IPS-NIHi7 (cell line): ENCODE data around the gene BICD2.
"Not testable (repeated sequence)": the region's sequence is repeated elsewhere in the genome, so short reads cannot be mapped to it uniquely, and the experiment has no call there.

Experiments
- DNase-seq: peaks from one replicate; pipeline ENCODE4 v3.0.0; 2012; ENCODE audit warnings: mixed read lengths; ENCODE audit errors: extremely low spot score

Gene BICD2

DNA sequence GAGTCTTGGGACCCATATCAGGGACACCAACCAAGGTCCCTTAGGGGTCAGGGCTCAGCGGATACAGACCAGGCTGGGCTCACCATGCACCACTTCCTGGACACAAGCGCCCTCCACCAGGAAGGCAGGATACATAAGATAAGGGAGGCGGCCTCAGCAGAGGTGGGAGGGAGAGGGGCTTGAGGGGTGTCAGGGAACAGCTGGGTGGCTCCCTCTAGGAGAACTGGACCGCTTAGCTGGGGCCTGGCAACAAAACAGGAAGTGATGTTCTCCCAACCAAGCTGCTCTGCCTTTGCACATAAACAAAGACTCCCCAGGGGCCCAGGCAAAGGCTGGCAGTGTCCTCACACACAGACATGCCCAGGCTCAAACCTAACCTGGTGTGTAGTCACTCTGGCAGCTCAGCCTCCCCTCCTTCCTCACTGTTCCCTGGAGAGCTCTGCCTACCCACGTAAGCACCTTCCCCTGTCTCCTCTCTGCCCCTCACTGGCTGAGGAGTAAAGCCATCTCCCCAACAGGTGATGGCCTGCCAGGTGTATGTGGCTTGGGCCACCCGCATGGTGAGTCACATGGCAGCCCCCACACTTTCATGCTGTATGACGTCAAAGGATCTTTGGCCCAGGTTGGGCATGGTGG lies 5.8 kb upstream of the BICD2 start:
- peak; percentile 40 for DNase-seq

DNA sequence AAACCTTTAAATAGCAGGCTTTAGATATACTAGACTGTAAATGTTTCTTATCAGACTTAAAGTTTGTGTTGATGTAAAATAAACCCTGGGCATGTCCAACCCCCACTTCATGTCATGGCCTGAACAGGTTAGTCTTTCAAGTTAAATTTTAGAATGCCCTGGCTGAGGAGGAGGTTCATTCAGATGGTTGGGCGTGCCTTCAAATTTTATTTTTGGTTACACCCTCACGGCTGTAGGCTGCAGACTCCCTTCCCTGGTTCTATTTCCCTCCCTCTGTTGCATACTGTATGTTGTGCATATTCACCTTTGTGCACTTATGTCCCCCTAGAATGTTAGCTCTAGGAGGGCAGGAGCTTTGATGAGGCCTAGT lies 5.3 kb upstream of the BICD2 start:
- DNase-seq = no peak

DNA sequence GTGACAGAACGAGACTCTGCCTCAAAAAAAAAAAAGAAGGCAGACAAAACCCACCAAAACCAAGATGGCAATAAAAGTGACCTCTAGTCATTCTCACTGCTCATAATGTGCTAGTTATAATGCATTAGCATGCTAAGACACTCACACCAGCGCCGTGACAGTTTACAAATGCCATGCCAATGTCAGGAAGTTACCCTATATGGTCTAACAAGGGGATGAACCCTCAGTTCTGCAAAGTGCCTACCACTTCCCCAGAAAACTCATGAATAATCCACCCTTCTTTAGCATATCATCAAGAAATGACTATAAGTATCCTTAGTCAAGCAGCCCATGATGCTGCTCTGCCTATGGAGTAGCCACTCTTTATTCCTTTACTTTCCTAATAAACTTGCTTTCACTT lies 4.7 kb upstream of the BICD2 start:
- no peak for DNase-seq

DNA sequence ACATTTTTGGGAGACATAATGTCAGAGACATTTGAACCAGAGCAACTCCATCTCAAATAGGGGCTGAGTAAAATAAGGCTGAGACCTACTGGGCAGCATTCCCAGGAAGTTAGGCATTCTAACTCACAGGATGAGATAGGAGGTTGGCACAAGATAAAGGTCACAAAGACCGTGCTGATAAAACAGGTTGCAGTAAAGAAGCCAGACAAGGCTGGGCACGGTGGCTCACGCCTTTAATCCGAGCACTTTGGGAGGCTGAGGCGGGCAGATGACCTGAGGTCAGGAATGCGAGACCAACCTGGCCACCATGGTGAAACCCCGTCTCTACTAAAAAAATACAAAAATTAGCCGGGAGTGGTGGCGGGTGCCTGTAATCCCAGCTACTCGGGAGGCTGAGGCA lies 4.2 kb upstream of the BICD2 start:
- DNase-seq = not testable (repeated sequence)

DNA sequence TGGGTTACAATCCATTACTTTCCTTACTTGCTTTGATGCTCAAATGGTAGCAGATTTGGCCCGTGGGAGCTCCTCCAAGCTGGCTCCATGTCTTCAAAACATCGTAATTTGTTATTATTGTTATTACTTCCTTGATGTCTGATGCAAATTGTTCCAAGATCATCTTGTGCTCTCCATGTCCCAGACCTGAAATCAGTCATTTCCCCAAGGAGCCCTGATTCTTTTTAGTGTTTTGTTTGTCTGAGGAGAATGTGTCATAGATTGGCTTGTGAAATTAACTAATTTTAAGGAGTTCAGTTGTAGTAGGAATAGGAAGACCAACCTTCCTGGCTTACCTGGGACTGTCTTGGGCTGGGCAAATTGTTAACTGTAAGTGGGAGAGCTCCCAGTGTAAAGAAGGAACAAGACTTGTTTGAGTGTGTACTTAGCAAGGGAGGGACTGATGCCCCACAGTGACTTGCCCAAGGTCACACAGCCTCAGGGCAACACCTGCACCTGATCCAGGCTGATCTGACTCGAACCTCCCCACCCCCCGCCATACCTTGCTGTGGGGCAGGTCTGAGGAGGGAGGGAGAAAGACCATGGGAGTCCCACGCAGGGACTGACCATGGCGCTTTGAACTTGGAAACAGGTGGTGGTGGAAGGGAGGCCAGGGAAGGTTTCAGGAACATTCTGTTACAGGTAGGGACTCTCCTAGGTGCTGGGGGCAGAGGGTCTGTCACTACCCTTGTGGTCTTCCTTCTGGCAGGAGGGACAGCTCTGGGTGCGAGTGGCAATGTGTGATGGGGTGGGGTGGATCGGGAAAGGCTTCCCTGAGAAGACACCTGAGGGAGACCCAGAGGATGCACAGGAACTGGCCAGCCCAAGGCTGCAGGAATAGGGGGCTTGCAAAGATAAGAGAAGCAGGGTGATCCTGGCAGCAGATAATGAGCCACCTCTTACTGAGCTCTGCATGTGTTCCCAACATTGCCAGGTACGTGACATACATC lies 2.7 kb upstream of the BICD2 start:
- DNase-seq = no peak

DNA sequence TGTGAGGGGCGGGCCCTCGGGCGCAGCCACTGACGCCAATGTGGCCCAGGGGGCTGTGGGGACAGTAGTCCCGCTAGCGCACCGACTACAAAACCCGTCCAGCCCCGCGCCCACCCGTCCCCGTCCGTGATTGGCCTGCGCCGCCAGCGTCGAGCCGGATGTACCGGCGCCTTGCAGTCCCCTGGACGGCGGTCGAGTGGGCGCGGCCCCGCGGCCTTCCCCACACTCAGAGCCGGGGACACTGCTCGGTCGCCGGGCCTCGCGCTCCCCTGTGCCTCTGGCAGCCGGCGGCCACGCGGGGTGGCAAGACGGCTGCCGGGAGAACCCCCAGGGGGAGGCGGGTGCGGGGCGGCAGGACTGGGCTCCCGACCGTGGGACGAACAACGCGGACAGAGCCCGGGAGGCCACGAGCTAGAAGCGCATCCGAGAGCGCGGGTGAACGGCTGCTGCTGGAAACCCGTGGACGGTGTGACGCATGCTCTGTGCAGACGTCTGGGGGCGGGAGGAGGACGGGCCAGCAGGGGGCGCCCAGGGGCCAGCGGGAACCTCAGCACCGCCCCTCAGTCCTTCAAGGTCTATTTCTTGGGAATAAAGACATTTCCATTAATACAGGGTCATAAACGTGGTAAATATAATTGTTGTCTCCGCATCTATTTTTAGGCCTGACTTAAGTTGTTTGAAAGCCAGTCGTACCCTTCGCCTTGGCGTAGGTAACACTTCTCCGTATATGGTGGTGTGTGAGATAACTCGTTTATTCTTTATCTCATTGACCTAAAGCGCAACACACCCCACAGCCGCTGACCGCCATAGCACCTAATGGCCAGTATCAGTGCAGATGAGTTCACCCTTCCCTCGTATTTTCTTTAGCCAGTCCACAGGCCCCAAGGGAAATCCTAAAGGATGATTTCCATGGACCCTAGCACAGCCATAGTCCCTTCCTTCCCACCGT lies 629 bp upstream of the BICD2 start:
- DNase-seq = peak; percentile 99

DNA sequence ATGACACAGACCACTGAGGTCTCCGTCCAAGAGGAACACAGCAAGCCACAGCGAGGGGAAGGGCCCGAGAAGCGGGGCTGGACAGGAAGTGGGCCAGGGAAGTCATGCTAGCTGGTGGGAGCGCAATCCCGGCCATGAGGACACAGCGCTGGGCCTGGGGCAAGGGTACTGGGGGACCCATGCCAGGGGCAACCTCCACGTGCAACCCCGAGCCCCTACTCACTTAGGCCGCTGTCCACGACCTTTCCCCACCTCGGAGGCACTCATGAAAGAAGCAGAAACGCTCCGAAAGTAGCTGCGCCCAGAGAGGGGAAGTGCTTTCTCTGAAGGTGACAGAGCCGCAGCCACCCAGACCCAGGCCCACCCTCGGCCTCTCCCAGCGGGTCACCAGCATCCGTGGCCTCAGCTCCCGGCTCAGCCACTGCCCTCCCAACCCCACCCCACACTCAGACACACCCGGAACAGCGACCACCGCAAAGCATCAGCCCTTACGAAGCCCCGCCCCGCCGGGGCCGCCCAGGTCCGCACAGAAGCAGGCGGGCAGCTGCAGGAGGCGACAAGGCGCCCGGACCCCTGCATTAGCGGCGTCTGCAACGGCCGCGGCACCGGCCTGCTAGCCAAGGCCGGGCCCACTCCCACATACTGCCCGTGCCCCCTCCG lies 782 bp downstream of the BICD2 start:
- peak; percentile 58 for DNase-seq

DNA sequence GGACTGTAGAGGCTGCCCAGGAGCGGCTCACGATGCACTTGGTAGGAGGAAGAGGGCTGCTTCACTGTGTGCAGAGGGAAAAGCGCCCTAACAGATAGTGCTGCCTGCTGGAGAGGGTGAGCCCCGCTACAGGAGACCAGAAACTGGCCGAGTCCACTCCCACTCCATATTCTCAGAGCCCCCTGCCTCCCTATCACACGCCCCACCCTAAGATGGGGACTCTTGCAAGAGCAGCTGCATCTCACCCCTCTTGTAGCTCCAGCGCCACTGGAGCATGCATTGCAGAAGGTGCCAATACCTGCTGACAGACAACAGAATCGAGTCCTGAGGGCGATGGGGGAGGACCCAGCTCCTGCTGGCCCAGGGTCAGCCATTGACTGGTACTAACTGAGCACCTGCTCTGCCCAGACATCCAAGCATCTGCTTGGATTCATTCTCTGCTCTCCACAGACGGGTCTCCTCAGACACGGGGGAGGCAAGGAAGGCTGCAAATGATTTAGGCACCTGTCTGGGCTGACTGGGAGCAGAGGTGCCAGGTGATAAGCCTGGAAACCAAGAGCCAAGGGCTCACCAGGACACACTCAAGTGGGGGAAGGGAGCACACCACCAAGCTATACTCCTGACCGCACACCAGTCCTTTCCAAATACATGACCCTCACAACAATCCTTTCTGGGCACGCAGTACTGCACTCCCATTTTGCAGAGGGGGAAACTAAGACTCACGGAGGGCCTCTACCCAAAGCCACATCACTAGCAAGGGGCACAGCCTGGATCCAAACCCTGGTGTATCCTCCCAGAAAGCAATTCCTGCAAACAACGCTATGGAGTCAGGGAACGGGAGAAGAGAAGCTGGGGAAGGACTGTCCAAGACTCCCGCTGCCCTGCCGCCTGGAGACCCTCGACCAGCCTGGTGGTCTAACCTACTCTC lies 1.6 kb downstream of the BICD2 start:
- DNase-seq = no peak

DNA sequence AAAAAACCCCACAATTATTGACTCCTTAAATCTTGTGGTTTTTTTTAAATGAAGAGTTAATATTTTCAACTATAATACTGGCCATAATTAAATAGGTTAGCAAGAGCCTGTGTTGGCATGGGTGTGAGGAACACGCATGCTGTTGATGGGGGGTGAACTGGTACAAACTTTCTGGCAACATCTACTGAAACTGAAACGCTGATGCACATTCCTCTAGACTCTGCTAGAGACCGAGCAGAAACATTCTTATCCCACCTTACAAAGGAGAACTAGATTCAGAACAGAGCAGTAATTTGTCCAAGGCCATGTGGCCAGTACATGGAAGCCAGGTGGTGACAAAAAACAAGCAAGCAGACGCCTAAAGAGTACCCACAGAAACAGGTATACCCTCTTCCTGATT lies 2.4 kb downstream of the BICD2 start:
- no peak for DNase-seq

DNA sequence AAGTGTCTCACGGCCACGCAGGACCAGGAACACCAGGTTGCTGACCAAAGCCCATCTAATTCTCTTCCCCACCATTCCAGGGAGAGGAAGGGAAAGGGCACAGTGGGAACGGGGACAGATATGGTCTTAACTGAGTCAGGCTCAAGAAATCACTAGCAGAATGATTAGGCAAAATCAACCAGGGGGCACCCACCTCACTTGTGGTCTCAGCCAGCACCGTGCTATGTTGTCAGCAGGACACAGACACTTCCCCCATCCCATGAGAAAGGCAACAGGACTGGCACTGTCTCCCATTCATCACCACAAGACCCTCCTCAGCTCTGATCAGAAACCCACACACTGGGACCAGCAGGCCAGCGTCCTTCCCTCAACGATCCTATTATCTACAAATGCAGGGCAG lies 2.9 kb downstream of the BICD2 start:
- DNase-seq = no peak

DNA sequence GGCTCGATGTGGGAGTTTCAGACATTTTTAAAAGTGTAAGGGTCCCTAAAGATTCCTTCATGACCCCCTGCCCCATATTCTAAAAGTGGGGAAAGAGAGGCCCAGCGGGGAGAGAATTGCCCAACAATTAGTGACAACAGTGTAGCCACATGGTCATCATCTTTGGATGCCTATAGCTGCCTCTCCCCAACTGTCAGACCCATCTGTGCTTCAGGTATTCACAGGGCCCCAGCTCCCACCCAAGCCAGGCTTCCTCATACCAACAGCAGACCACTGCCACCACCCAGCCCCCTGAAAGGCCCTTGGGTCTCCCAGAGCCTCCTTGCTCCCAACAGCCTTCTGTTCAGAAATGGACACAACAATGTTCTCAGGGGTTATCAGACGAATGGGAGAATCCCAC lies 4.1 kb downstream of the BICD2 start:
- DNase-seq = no peak

DNA sequence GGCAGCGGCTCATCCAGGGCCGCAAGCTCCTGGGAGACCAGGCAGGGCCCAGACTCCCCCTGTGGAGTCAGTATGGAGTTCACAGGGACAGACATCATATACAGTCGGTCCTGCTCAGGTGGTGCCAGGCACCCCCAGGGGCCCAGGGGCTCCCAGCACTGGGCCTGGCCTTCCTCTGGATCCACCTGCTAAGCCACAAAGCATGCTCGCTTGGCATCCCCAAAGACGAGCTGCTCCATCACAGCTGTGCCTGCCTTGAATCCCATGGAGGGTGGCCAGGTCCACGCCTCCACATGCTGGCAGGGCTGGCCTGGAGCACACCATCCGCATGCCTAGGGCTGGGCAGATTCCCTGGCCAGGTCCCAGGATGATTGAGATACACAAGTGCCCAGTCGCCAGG lies 4.6 kb downstream of the BICD2 start:
- no peak for DNase-seq

DNA sequence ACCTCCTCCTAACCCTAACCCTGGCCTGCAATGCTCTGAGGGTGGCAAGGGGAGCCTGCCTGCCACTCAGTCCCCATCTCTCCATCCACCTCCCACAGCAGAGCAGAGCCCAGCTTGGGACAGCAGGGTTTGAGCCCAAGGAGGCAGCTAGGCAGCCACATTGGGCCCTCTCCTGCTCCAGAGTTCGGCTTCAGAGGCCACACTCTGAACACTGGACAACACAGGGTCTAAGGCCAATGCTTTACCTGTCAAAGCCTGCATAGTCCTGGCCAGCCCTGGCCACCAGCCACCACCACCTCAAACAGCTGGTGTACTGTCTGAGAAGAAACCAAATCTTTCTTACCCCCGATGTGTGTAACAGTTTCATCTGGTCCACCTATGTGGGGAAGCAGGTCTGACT lies 5.2 kb downstream of the BICD2 start:
- no peak for DNase-seq

DNA sequence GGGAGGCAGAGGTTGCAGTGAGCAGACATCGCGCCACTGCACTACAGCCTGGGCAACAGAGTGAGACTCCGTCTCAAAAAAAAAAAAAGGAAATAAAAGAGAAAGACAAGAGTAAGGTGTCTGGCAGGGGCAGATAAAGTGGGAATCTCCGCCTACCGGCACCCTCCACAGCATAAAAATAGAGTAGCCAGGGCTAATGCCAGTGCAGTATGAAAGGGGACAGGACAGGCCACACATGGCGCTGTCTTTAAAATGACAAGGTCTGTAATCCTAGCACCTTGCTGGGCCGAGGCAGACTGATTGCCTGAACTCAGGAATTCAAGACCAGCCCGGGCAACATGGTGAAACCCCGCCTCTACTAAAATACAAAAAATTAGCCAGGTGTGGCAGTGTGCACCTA lies 7.8 kb downstream of the BICD2 start:
- DNase-seq = no peak

DNA sequence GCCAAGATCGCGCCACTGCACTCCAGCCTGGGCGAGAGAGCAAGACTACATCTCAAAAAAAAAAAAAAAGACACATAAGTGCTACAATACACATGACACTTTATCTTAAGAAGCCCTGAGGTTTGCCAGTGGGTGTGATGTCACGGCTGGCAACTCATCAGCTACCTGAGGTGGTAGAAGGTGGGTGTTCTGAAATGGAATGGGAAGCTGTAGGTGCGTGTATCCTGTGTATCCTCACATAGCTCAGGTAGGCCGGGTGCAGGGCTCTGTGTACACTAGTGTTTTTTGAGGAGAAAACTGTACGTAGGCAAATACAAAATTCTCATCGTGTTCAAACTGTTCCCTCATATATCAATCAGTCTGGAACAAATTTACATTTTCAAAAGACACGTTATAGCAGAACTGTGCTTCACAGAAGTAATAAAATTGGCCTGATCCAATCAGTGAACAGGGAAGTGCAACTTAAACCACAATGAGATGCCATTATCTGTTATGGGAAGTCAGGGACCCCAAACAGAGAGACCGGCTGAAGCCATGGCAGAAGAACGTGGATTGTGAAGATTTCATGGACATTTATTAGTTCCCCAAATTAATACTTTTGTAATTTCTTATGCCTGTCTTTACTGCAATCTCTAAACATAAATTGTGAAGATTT lies 10.4 kb downstream of the BICD2 start:
- no peak for DNase-seq

DNA sequence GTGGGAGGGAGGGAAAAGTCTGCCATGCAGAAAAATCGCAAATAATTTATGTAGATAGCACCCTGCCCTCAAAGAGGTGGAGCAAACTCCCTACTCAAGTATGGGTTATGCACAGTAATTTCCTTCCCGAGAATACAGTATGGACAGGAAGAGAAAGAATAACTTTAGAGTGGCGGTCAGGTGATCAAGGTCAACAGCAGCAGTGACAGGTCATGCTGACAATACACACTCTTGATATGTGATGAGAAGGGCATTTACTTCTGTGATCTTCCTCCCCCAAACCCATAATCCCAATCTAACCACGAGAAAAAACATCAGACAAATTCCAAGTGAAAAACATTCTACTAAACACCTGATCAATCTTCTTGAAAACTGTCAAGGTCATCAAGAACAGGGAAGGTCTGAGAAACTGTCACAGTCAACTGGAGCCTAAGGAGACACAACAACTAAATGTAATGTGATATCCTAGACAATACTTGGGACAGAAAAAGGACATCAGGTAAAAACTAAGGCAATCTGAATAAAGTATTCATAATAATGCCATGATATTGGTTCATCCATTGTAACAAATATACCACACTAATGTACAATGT lies 11.7 kb downstream of the BICD2 start:
- DNase-seq = no peak

DNA sequence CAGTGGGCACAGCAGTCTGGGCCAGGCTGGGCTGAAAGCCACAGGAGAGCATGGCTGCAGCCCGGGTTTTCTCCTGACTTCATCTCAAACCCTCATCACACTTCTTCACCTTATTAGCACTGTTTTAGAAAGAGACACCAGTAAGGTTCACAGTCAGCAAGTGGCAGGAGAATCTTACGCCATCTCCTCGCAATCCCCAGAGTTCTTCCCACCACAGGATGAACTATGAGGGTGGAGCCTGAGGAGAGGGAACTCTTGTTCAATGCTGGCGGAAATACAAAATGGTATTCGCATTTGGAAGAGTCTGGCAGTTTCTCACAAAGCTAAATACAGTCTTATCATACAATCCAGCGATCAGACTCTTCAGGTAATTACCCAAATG lies 14.7 kb downstream of the BICD2 start:
- no peak for DNase-seq

DNA sequence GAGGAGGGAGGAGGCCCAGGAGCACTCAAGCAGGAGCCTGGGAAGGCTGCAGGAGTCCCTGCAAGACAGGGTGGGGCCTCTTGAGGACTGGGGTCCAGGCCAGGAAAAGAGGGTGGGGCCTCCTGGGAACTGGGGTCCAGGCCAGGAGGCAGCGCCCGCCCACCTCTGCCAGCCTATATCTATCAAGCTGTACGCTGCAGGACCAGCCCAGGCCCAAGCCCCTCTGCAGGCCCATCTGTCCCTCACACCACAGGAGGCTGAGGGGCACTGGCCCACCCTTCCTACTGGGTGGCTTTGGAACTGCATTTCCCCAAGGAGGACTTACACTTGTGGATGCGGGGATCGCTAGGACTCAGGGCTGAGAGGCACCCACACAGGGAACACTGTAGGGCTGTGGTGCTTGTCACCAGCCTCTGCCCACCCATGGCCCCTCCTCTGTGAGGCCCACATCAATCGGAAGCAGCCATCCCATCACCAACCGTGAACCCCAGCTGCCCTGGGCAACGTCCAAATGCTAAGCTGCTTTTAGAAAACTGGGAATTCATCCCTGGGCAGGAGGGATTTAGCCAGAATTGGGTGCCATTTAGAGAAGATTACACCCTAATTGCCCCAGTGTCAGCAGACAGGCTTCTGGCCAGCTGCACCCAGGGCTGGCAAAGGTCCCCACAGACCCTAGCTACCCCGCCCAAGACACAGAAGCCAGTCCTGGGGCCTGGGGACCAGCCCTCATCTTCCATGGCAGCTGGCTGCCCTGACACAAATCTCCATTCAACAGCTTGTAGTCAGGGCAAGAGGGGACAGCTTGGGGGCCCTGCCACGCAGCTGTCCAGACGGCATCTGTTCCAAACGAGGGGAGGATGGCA lies 15.3 kb downstream of the BICD2 start:
- no peak for DNase-seq

DNA sequence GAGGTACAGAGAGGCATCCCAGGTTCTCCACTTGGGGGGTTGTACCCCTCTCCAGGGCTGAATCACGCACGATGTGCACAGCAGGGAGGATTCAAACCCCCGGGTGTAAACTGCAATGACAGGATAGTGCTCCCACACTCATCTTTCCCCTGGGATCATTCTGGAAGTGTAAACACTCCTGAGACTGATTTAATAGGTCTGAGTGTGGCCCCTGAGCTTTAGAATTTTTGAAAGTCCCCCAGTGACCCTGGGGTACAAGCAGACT lies 16.5 kb downstream of the BICD2 start:
- DNase-seq = no peak
